ENCODE measurements around the gene ABI3. TPM values are rescaled to one million over a fixed set of nuclear protein-coding genes. Genes with fewer than 3 reads are reported as not detected.
"Not testable (repeated sequence)": the region's sequence is repeated elsewhere in the genome, so short reads cannot be mapped to it uniquely, and the experiment has no call there.

ABI3 gene
- total RNA-seq, 2 experiments from 2014 or later: 46.3 to 48.2 TPM

DNA sequence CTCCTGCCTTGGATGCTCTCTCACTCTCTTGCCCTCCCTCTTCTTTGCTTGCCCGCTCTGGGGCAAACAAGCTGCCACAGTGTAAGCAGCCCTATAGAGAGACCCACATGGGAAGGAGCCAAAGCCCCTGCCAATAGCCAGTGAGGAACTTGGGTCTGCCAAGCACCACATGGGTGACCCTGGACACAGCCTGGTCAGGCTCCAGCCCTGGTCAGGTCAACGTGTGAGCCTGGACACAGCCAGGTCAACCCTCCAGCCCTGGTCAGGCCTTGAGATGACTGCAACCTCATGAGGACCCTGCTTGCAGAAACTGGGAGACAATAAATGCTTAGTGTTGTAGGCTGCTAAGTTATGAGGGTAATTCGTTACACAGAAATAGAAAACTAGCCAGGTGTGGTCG is 34.3 kb downstream of the ABI3 start:
- Mint-ChIP-seq H3K36me3 (ENCODE audit: low read depth) (no peaks in the 10 kb centered on the region), H3K4me3 (no peak overlapping the region), H3K27ac (no peak overlapping the region), H3K9me3 (no peaks in the 10 kb centered on the region), H3K27me3 (peaks cover 9% of the 10 kb centered on the region), H3K4me1 (no peaks in the 10 kb centered on the region)
- ChIA-PET POLR2A (no interaction called here), CTCF (no interaction called here)
- DNase-seq: no peak

GRCh38 chr17:49247944-49248343 is 37.4 kb downstream of the ABI3 start:
- Mint-ChIP-seq H3K27me3 (peaks cover 16% of the 10 kb centered on the region), H3K36me3 (ENCODE audit: low read depth) (no peaks in the 10 kb centered on the region), H3K4me3 (no peak overlapping the region), H3K4me1 (no peaks in the 10 kb centered on the region), H3K27ac (no peak overlapping the region), H3K9me3 (no peaks in the 10 kb centered on the region)
- CTCF ChIA-PET: no interaction called here
- no peak for DNase-seq
- POLR2A ChIA-PET: no interaction called here

- Mint-ChIP-seq H3K27me3 (peaks cover 19% of the 10 kb centered on the region), H3K4me1 (no peaks in the 10 kb centered on the region), H3K36me3 (ENCODE audit: low read depth) (no peaks in the 10 kb centered on the region), H3K27ac (no peak overlapping the region), H3K4me3 (no peak overlapping the region), H3K9me3 (no peaks in the 10 kb centered on the region)
- no peak for DNase-seq
- ChIA-PET POLR2A (no interaction called here), CTCF (interaction anchor here (0.5 kb wide), 1 partner anchor 69 kb away, joined by 3 read pairs; no protein-coding TSS in a partner anchor)
These were observed 38.8 kb downstream of the ABI3 start for GRCh38 chr17:49249292-49249794.

GRCh38 chr17:49249890-49250522 is 39.5 kb downstream of the ABI3 start:
- no peak overlapping the region for H3K27ac Mint-ChIP-seq
- no peaks in the 10 kb centered on the region for H3K9me3 Mint-ChIP-seq
- H3K4me3 Mint-ChIP-seq: no peak overlapping the region
- DNase-seq: no peak
- H3K36me3 Mint-ChIP-seq (ENCODE audit: low read depth): no peaks in the 10 kb centered on the region
- ChIA-PET POLR2A (no interaction called here), CTCF (interaction anchor here (0.5 kb wide), 1 partner anchor 70 kb away, joined by 3 read pairs; no protein-coding TSS in a partner anchor)
- H3K27me3 Mint-ChIP-seq: peaks cover 19% of the 10 kb centered on the region
- H3K4me1 Mint-ChIP-seq: no peaks in the 10 kb centered on the region

DNA sequence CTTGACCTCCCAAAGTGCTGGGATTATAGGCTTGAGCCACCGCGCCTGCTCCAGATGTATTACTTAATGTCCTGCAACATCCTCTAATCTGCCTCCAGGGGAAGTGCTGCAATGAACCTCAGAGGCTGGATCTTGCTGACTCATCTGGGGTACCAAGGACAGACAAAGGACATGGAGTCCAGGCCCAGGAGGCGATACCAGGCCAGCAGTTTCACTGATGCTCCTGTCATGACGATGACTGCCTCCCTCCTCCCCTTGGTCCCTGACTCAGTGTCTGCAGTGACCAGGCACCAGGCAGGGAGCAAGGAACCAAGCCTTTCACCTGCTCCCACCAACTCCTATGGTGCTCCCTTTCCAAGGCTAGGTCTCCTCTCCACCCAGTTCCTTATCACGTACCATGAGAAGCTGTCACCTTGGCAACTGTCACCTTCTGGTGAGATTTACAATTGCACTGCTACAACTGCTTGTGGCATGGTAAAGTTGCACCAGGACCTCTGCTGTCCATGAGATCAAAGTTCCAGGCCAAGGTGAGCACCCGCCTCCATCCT is 41.7 kb downstream of the ABI3 start:
- H3K27me3 Mint-ChIP-seq: peaks cover 15% of the 10 kb centered on the region
- H3K36me3 Mint-ChIP-seq (ENCODE audit: low read depth): no peaks in the 10 kb centered on the region
- H3K4me1 Mint-ChIP-seq: no peaks in the 10 kb centered on the region
- H3K27ac Mint-ChIP-seq: no peak overlapping the region
- ChIA-PET CTCF (interaction anchor here (2.0 kb wide), 1 partner anchor 72 kb away, joined by 4 read pairs; no protein-coding TSS in a partner anchor), POLR2A (no interaction called here)
- no peak for DNase-seq
- H3K9me3 Mint-ChIP-seq: no peaks in the 10 kb centered on the region
- no peak overlapping the region for H3K4me3 Mint-ChIP-seq

- CTCF ChIA-PET: no interaction called here
- no peaks in the 10 kb centered on the region for H3K36me3 Mint-ChIP-seq (ENCODE audit: low read depth)
- POLR2A ChIA-PET: no interaction called here
These were observed 43.6 kb downstream of the ABI3 start for GRCh38 chr17:49254066-49254465.

DNA sequence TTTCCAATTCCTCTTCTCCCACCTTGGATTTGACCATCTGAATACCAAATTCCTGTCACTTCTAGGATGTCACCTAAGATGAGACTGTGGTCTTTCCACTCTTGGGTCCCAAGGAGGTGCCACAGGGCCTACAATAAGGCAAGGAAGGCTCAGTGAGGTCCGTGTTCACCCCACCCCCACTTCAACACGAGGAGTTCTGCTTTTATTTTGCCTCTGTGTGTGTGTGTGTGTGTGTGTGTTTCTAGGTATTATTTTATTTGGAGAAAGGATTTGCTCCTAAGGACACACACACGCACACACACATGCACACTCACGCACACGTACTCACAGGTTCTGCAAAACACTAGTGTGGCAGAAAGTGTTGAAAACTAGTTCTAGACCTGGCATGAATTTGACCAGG is 44.6 kb downstream of the ABI3 start:
- no peaks in the 10 kb centered on the region for H3K36me3 Mint-ChIP-seq (ENCODE audit: low read depth)
- POLR2A ChIA-PET: no interaction called here

More at GRCh38 chr17:49254066-49254465, 43.6 kb downstream of the ABI3 start:
- H3K27me3 Mint-ChIP-seq: peaks cover 15% of the 10 kb centered on the region
- no peak for DNase-seq
- H3K4me1 Mint-ChIP-seq: no peaks in the 10 kb centered on the region
- no peak overlapping the region for H3K27ac Mint-ChIP-seq
- no peak overlapping the region for H3K4me3 Mint-ChIP-seq
- H3K9me3 Mint-ChIP-seq: no peaks in the 10 kb centered on the region

DNA sequence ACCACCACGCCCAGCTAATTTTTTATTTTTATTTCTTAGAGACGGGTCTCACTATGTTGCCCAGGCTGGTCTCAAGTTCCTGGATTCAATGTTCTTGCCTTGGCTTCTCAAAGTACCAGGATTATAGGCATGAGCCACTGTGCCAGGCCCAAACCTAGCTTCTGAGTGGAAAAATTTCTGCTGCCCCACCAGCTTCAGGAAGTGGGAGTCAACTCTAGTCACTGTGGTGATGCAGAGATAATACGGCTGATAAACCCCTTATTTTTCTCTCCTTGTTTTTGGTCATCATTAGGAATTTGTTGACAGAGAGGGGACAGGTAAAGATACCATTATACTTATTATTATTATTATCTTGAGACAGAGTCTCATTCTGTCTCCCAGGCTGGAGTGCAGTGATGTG is 47.9 kb downstream of the ABI3 start:
- ChIA-PET POLR2A (no interaction called here), CTCF (interaction anchor here (0.6 kb wide), 1 partner anchor 9 kb away, joined by 3 read pairs; no protein-coding TSS in a partner anchor)
- Mint-ChIP-seq H3K4me3 (no peak overlapping the region), H3K9me3 (no peaks in the 10 kb centered on the region), H3K36me3 (ENCODE audit: low read depth) (no peaks in the 10 kb centered on the region), H3K27ac (no peak overlapping the region), H3K27me3 (peaks cover 3% of the 10 kb centered on the region), H3K4me1 (peaks cover 13% of the 10 kb centered on the region)
- no peak for DNase-seq

More for the DNA sequence above, 44.6 kb downstream of the ABI3 start:
- CTCF ChIA-PET: no interaction called here
- H3K9me3 Mint-ChIP-seq: no peaks in the 10 kb centered on the region
- peaks cover 4% of the 10 kb centered on the region for H3K4me1 Mint-ChIP-seq
- H3K27ac Mint-ChIP-seq: no peak overlapping the region
- no peak for DNase-seq
- no peak overlapping the region for H3K4me3 Mint-ChIP-seq
- peaks cover 13% of the 10 kb centered on the region for H3K27me3 Mint-ChIP-seq

- Mint-ChIP-seq H3K9me3 (no peaks in the 10 kb centered on the region), H3K36me3 (ENCODE audit: low read depth) (no peaks in the 10 kb centered on the region), H3K4me3 (peak overlapping the region; percentile 74), H3K27ac (no peak overlapping the region), H3K27me3 (peaks cover 3% of the 10 kb centered on the region), H3K4me1 (peaks cover 13% of the 10 kb centered on the region)
- POLR2A ChIA-PET: interaction anchor here (1.0 to 1.6 kb wide), 6 partner anchors 14 to 82 kb away, joined by 3 to 5 read pairs (median 4); no protein-coding TSS in a partner anchor
- no peak for DNase-seq
- CTCF ChIA-PET: interaction anchor here (0.7 to 2.3 kb wide), 3 partner anchors 80 to 261 kb away, joined by 3 to 10 read pairs (median 3); no protein-coding TSS in a partner anchor
These were observed 49.1 kb downstream of the ABI3 start for GRCh38 chr17:49259663-49260010.

GRCh38 chr17:49260011-49260816 is 49.7 kb downstream of the ABI3 start:
- Mint-ChIP-seq H3K4me1 (peaks cover 13% of the 10 kb centered on the region), H3K27me3 (peaks cover 3% of the 10 kb centered on the region), H3K27ac (no peak overlapping the region), H3K9me3 (no peaks in the 10 kb centered on the region), H3K4me3 (peak overlapping the region; percentile 74), H3K36me3 (ENCODE audit: low read depth) (no peaks in the 10 kb centered on the region)
- ChIA-PET POLR2A (interaction anchor here (1.0 to 1.6 kb wide), 6 partner anchors 14 to 82 kb away, joined by 3 to 5 read pairs (median 4); no protein-coding TSS in a partner anchor), CTCF (interaction anchor here (1.0 to 2.3 kb wide), 3 partner anchors 68 to 108 kb away, joined by 3 to 10 read pairs (median 4); no protein-coding TSS in a partner anchor)
- DNase-seq: peak; percentile 49

DNA sequence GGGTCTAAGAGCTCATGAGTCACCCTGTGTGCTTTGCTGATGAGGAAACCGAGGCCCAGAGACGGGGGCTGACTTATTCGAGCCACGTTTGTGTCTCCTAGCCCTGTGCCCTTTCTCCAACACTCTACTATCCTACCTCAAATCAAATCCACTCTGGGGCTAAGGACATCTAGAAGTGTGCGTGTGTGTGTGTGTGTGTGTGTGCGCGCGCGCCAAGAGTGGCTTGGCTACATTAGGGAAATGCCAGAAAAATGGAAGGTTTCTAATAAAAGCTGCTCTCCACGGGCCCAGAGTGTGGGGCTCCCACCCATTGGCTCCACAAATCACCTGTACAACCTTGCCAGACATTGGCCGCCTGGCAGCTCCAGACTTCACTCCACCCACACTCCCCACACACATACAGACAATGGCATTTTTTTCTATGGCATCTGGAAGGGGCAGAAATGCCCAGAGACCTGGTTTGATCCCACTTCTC is 50.3 kb downstream of the ABI3 start:
- POLR2A ChIA-PET: interaction anchor here (1.2 to 1.6 kb wide), 5 partner anchors 18 to 81 kb away, joined by 3 to 5 read pairs (median 4); no protein-coding TSS in a partner anchor
- Mint-ChIP-seq H3K4me3 (peak overlapping the region; percentile 73), H3K9me3 (no peaks in the 10 kb centered on the region), H3K36me3 (ENCODE audit: low read depth) (no peaks in the 10 kb centered on the region), H3K27ac (no peak overlapping the region), H3K4me1 (peaks cover 13% of the 10 kb centered on the region), H3K27me3 (peaks cover 3% of the 10 kb centered on the region)
- CTCF ChIA-PET: interaction anchor here (1.0 to 2.3 kb wide), 3 partner anchors 69 to 108 kb away, joined by 3 to 10 read pairs (median 4); no protein-coding TSS in a partner anchor
- no peak for DNase-seq

DNA sequence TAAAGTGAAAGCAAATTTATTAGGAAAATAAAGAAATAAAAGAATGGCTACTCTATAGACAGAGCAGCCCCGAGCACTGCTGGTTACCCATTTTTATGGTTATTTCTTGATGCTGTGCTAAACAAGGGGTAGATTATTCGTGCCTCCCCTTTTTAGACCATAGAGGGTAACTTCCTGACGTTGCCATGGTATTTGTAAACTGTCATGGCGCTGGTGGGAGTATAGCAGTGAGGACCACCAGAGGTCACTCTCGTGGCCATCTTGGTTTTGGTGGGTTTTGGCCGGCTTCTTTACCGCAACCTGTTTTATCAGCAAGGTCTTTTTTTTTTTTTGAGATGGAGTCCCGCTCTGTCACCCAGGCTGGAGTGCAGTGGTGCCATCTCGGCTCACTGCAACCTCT is 51.0 kb downstream of the ABI3 start:
- CTCF ChIA-PET: interaction anchor here (1.0 kb wide), 1 partner anchor 107 kb away, joined by 4 read pairs; no protein-coding TSS in a partner anchor
- H3K27ac Mint-ChIP-seq; H3K4me3 Mint-ChIP-seq; POLR2A ChIA-PET; H3K9me3 Mint-ChIP-seq; H3K27me3 Mint-ChIP-seq; H3K36me3 Mint-ChIP-seq (ENCODE audit: low read depth); DNase-seq: not testable (repeated sequence)
- H3K4me1 Mint-ChIP-seq: peaks cover 13% of the 10 kb centered on the region

DNA sequence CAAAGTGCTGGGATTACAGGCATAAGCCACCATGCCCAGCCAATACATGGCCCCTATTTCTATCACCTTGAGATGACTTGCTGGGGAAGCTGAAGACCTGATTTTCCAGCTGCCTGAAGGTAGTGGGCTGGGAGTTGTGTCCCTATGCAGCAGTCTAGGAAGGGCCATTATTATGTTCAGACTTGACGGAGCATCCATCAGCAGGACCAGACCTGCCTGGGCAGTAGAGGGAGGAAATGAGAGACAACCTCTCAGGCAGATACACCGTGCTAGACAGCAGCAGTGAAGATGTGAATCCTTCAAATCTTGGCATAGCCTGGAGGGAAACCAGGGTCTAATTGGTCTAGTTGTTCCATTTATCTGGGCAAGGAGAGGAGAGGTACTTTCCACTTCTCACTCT is 55.7 kb downstream of the ABI3 start:
- H3K27ac Mint-ChIP-seq: no peak overlapping the region

More for the DNA sequence above, 55.7 kb downstream of the ABI3 start:
- H3K27me3 Mint-ChIP-seq: no peaks in the 10 kb centered on the region
- H3K4me3 Mint-ChIP-seq: no peak overlapping the region
- CTCF ChIA-PET: no interaction called here
- no peaks in the 10 kb centered on the region for H3K9me3 Mint-ChIP-seq
- H3K4me1 Mint-ChIP-seq: peaks cover under 1% of the 10 kb centered on the region
- no peak for DNase-seq
- POLR2A ChIA-PET: no interaction called here
- H3K36me3 Mint-ChIP-seq (ENCODE audit: low read depth): no peaks in the 10 kb centered on the region
